A549 (cell line): Measurements from ENCODE around the gene SOHLH2. TPM values are rescaled to one million over a fixed set of nuclear protein-coding genes. Genes with fewer than 3 reads are reported as not detected.

Experiments used
- ATAC-seq, 2 experiments: fragments of 200-7000 bp in 1 of 2; fragments of >200 bp in 1 of 2; cut with Nextera tagmentation in 1 of 2; cut with Tn5 transposase in 1 of 2; 3 replicates each; pipeline versions ENCODE4 v1.8.0 to v1.9.1; 2018 to 2020; ENCODE audit warnings: mild to moderate bottlenecking in 1 of 2, moderate library complexity in 1 of 2
- CTCF ChIA-PET: fragments of 300-600 bp; sonication (Branson Sonifier 250); formaldehyde crosslinking; extraction: SDS; loops from one replicate; lab custom pipeline; 2021; ENCODE audit warnings: antibody characterized with exemption, inconsistent platforms; lab: Yijun Ruan, JAX
- POLR2A ChIA-PET: fragments of 350-600 bp; formaldehyde crosslinking; extraction: SDS; loops from one replicate; lab custom pipeline; 2021; ENCODE audit warnings: antibody characterized with exemption, inconsistent platforms; lab: Yijun Ruan, JAX
- DNase-seq, 2 experiments: peaks; one replicate each; pipeline versions ENCODE4 v3.0.0 to v3.0.0-alpha.2; 2011 to 2016; ENCODE audit warnings: low read depth in 1 of 2, low spot score in 1 of 2
- FAIRE-seq: peaks from 2 replicates; lab custom pipeline; 2011; peaks lifted over from hg19 to GRCh38; lab: Jason Lieb, UNC
- H3K27ac ChIP-seq, 2 experiments: fragments of >200 bp; sonication (Bioruptor Twin); formaldehyde crosslinking; 3 replicates each; pipeline ENCODE4 v1.5.1; 2016 to 2017
- H3K4me1 ChIP-seq: fragments of >200 bp; sonication (Bioruptor Twin); formaldehyde crosslinking; 3 replicates; pipeline ENCODE4 v1.6.1; 2016
- H3K4me2 ChIP-seq: fragments of >200 bp; sonication (Bioruptor Twin); formaldehyde crosslinking; 3 replicates; pipeline ENCODE4 v1.6.1; 2016
- H3K4me3 ChIP-seq: fragments of >200 bp; sonication (Bioruptor Twin); formaldehyde crosslinking; 3 replicates; pipeline ENCODE4 v1.5.1; 2016
- H3K9me3 ChIP-seq: fragments of >200 bp; sonication (Bioruptor Twin); formaldehyde crosslinking; 3 replicates; pipeline ENCODE4 v1.6.1; 2016
- BHLHE40 ChIP-seq: IDR thresholded peaks from 2 replicates; pipeline ENCODE4 v1.6.1; 2012; ENCODE audit warnings: low read depth, low read length, inconsistent platforms
- CHD2 ChIP-seq: fragments of 150-350 bp; IDR thresholded peaks from 2 replicates; pipeline ENCODE4 v1.6.1; 2014; ENCODE audit warnings: low read length; ENCODE audit not compliant: partially characterized antibody
- EHMT2 ChIP-seq: fragments of 200-600 bp; sonication (generic); IDR thresholded peaks from 2 replicates; pipeline ENCODE4 v1.6.1; 2016; ENCODE audit warnings: antibody characterized with exemption, low read depth, mild to moderate bottlenecking, moderate library complexity
- FOSL2 ChIP-seq, 2 experiments: fragments of 450-650 bp in 1 of 2; fragments of >200 bp in 1 of 2; sonication (Bioruptor Twin) in 1 of 2; formaldehyde crosslinking; IDR thresholded peaks; 2 replicates each; pipeline versions ENCODE4 v1.5.0 to v1.6.1; 2016 to 2020; ENCODE audit warnings: mild to moderate bottlenecking in 1 of 2, moderate library complexity in 1 of 2
- HEYL ChIP-seq: fragments of 250-450 bp; sonication (Bioruptor Pico); IDR thresholded peaks from 2 replicates; pipeline ENCODE4 v1.8.0; 2021; ENCODE audit warnings: mild to moderate bottlenecking, moderate library complexity
- HOXA7 ChIP-seq: fragments of 250-450 bp; sonication (Bioruptor Pico); IDR thresholded peaks from 2 replicates; pipeline ENCODE4 v1.5.0; 2020; ENCODE audit warnings: mild to moderate bottlenecking, moderate library complexity
- HOXB5 ChIP-seq: fragments of 250-450 bp; sonication (Bioruptor Pico); IDR thresholded peaks from 2 replicates; pipeline ENCODE4 v1.5.0; 2020; ENCODE audit warnings: mild to moderate bottlenecking, moderate library complexity
- MAZ ChIP-seq: fragments of 150-350 bp; IDR thresholded peaks from 2 replicates; pipeline ENCODE4 v1.6.1; 2014; ENCODE audit warnings: antibody characterized with exemption, low read depth, low read length, borderline replicate concordance
- MYC ChIP-seq: IDR thresholded peaks from 2 replicates; pipeline ENCODE4 v1.6.1; 2012; ENCODE audit warnings: mild to moderate bottlenecking, inconsistent platforms, low read length, improper control_type of control experiment, borderline replicate concordance
- NPAS2 ChIP-seq: fragments of 250-450 bp; sonication (Bioruptor Pico); IDR thresholded peaks from 2 replicates; pipeline ENCODE4 v1.8.0; 2022; ENCODE audit warnings: mild to moderate bottlenecking, moderate library complexity, borderline replicate concordance
- RAD21 ChIP-seq, 2 experiments: fragments of >200 bp in 1 of 2; sonication (Bioruptor Twin) in 1 of 2; formaldehyde crosslinking in 1 of 2; IDR thresholded peaks in 1 of 2; conservative IDR thresholded peaks in 1 of 2; 2 replicates in 1 of 2; 3 replicates in 1 of 2; pipeline ENCODE4 v1.6.1; 2012 to 2018; ENCODE audit warnings: inconsistent platforms in 1 of 2
- RARB ChIP-seq: fragments of 250-450 bp; sonication (Bioruptor Pico); IDR thresholded peaks from 2 replicates; pipeline ENCODE4 v1.8.0; 2021; ENCODE audit warnings: mild to moderate bottlenecking, moderate library complexity
- ZC3H11A ChIP-seq: fragments of 450-650 bp; IDR thresholded peaks from 2 replicates; pipeline ENCODE4 v1.6.1; 2014; ENCODE audit warnings: antibody characterized with exemption, mild to moderate bottlenecking
- ZFP36 ChIP-seq: fragments of 450-650 bp; IDR thresholded peaks from 2 replicates; pipeline ENCODE4 v1.6.1; 2014; ENCODE audit warnings: borderline replicate concordance; ENCODE audit not compliant: partially characterized antibody
- ZNF302 ChIP-seq: fragments of 250-450 bp; sonication (Bioruptor Pico); IDR thresholded peaks from 2 replicates; pipeline ENCODE4 v1.9.0; 2021; ENCODE audit warnings: inconsistent platforms, mild to moderate bottlenecking, moderate library complexity
- ZSCAN20 ChIP-seq: fragments of 250-450 bp; sonication (Bioruptor Pico); IDR thresholded peaks from 2 replicates; pipeline ENCODE4 v1.8.0; 2022; ENCODE audit warnings: mild to moderate bottlenecking, moderate library complexity
- WGBS: methylation state at CpG from one replicate; pipeline ENCODE4 v1.1.6; 2017; ENCODE audit errors: missing lambda C conversion rate; 5-methylcytosine and 5-hydroxymethylcytosine counted together
- polyA plus RNA-seq, 4 experiments: library from polyadenylated mRNA; depleted of rRNA in 3 of 4; stranded (reverse); fragments of >200 nt; fragmentation: RNase III in 1 of 4; extraction: RNeasy Plus Mini Kit Qiagen cat#74134 plus additional on column Dnase treatment in 1 of 4; gene quantifications; 2 replicates in 3 of 4; 3 replicates in 1 of 4; pipeline ENCODE4 v1.2.3, GENCODE V29; 2011 to 2017
- TF ChIP-seq, protein P1 (sequence below): fragments of 200-600 bp; sonication (generic); IDR thresholded peaks from 2 replicates; pipeline ENCODE4 v1.6.1; 2016; ENCODE audit warnings: antibody characterized with exemption, mild to moderate bottlenecking, moderate library complexity
- TF ChIP-seq, protein P2 (sequence below): IDR thresholded peaks from 2 replicates; pipeline ENCODE4 v1.6.1; 2012
- TF ChIP-seq, protein P3 (sequence below): fragments of >200 bp; sonication (Bioruptor Twin); formaldehyde crosslinking; IDR thresholded peaks from 3 replicates; pipeline ENCODE4 v1.6.1; 2016

The SOHLH2 gene
- polyA plus RNA-seq, 2 of the 4 experiments (the other 2 are of a cell fraction) = 0.14 TPM; not detected in 1

DNA sequence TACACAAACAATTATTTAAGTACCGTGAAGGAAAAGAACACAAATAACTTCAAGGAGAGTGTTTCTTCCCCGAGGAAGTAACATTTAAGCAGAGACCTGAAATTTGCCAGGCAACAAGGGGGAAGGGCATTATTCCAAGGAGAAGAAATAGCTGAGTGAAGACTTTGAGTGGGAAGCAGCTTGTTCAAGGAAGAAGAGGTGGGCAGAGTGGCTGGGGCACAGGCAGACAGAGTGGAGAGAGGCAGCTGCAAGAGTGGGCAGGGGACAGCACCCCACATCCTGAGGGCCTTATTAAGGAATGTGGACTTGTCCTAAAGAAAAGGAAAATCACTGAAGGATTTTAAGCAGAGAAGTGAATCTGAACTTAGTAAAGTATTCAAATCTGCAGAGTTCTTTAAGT, 78.5 kb downstream of the SOHLH2 start:
- ChIA-PET POLR2A (no interaction called here), CTCF (no interaction called here)
- Histone ChIP-seq H3K4me2 (no peak overlapping the region), H3K4me1 (no peaks in the 10 kb centered on the region), H3K4me3 (no peak overlapping the region), H3K9me3 (no peaks in the 10 kb centered on the region), H3K27ac (no peak overlapping the region)
- FAIRE-seq = no peak
- TF ChIP-seq ZSCAN20 (CRISPR knock-in tag) = no peak
- no peak for TF ChIP-seq MAZ
- TF ChIP-seq RAD21 (conservative IDR thresholded peaks at IDR 0.05 in 1 of 2, IDR thresholded peaks at IDR 0.05 in 1 of 2) = no peak
- DNase-seq = no peak
- ATAC-seq = no peak
- WGBS = 5% methylated on average over 2 of the region's 2 CpGs

DNA sequence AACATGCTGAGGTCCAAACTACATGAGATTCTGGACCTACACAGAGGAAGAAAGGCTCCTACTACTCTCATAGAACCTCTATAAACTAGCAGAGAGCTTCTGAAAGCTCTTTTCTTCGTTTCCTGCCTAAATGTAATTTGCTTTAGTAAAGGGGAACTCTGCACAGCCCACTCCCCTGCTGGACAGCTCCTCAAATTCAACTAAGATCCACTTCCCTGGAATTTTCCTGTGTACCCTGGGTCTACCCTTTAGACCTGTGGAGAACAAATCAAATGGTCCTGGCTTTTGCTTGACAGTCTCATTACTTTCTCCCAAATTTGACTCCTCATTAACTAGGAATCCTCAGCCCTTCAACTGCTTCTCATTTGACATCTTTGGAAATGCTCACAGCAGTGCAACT, 79.7 kb downstream of the SOHLH2 start:
- no peak overlapping the region for H3K4me2 ChIP-seq
- ChIA-PET CTCF (no interaction called here), POLR2A (no interaction called here)
- no peak overlapping the region for H3K27ac ChIP-seq
- ATAC-seq (no peak), FAIRE-seq (no peak), DNase-seq (no peak)
- H3K4me3 ChIP-seq = no peak overlapping the region
- TF ChIP-seq ZFP36 (no peak), HOXA7 (no peak), MYC (no peak), HOXB5 (CRISPR knock-in tag) (no peak), RAD21 (conservative IDR thresholded peaks at IDR 0.05 in 1 of 2, IDR thresholded peaks at IDR 0.05 in 1 of 2) (no peak), FOSL2 (IDR thresholded peaks at IDR 0.05) (no peak), FOSL2 (CRISPR knock-in tag; IDR thresholded peaks at IDR 0.05) (no peak), RARB (CRISPR knock-in tag) (no peak), EHMT2 (no peak)
- TF ChIP-seq, protein P1, sequence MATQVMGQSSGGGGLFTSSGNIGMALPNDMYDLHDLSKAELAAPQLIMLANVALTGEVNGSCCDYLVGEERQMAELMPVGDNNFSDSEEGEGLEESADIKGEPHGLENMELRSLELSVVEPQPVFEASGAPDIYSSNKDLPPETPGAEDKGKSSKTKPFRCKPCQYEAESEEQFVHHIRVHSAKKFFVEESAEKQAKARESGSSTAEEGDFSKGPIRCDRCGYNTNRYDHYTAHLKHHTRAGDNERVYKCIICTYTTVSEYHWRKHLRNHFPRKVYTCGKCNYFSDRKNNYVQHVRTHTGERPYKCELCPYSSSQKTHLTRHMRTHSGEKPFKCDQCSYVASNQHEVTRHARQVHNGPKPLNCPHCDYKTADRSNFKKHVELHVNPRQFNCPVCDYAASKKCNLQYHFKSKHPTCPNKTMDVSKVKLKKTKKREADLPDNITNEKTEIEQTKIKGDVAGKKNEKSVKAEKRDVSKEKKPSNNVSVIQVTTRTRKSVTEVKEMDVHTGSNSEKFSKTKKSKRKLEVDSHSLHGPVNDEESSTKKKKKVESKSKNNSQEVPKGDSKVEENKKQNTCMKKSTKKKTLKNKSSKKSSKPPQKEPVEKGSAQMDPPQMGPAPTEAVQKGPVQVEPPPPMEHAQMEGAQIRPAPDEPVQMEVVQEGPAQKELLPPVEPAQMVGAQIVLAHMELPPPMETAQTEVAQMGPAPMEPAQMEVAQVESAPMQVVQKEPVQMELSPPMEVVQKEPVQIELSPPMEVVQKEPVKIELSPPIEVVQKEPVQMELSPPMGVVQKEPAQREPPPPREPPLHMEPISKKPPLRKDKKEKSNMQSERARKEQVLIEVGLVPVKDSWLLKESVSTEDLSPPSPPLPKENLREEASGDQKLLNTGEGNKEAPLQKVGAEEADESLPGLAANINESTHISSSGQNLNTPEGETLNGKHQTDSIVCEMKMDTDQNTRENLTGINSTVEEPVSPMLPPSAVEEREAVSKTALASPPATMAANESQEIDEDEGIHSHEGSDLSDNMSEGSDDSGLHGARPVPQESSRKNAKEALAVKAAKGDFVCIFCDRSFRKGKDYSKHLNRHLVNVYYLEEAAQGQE = no peak
- TF ChIP-seq, protein P2, sequence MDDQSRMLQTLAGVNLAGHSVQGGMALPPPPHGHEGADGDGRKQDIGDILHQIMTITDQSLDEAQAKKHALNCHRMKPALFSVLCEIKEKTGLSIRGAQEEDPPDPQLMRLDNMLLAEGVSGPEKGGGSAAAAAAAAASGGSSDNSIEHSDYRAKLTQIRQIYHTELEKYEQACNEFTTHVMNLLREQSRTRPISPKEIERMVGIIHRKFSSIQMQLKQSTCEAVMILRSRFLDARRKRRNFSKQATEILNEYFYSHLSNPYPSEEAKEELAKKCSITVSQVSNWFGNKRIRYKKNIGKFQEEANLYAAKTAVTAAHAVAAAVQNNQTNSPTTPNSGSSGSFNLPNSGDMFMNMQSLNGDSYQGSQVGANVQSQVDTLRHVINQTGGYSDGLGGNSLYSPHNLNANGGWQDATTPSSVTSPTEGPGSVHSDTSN = no peak
- TF ChIP-seq, protein P3, sequence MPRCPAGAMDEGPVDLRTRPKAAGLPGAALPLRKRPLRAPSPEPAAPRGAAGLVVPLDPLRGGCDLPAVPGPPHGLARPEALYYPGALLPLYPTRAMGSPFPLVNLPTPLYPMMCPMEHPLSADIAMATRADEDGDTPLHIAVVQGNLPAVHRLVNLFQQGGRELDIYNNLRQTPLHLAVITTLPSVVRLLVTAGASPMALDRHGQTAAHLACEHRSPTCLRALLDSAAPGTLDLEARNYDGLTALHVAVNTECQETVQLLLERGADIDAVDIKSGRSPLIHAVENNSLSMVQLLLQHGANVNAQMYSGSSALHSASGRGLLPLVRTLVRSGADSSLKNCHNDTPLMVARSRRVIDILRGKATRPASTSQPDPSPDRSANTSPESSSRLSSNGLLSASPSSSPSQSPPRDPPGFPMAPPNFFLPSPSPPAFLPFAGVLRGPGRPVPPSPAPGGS = no peak
- no peaks in the 10 kb centered on the region for H3K4me1 ChIP-seq
- H3K9me3 ChIP-seq = no peaks in the 10 kb centered on the region
- WGBS = 0% methylated on average over 1 of the region's 1 CpG

DNA sequence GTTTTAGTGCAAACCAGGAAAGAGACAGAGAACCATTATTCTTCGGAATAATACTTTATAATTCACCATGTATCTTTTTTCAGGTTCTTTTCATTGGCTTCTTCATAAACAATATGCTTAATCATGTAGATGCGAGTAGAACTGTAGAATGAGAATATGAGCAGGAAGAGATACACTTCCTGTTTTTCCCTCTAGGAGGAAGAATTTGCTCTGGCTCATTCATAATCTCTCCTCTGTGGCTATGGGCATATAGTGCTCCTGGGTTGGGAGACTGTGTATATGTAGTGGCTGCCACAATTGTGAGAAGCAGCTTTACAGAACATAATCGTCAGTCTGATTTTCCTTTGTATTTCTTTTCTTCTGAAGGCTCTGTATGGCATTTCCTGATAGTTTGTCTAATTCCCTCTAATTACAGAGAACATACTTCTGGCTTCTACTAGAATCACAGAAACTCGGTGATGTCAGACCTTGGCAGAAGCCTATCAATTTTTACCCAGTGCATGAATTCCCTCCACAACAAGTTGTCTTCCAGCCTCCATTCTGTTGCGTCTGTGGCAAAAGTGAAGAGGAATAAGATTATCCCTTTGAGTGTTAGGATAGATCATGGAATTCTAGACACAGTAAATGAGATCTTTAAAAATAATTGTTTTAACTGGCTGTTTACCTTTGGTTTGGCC, 80.3 kb downstream of the SOHLH2 start:
- ATAC-seq = no peak
- FAIRE-seq = no peak
- Histone ChIP-seq H3K9me3 (no peaks in the 10 kb centered on the region), H3K4me2 (no peak overlapping the region), H3K27ac (no peak overlapping the region), H3K4me3 (no peak overlapping the region), H3K4me1 (no peaks in the 10 kb centered on the region)
- DNase-seq = no peak
- ChIA-PET CTCF (no interaction called here), POLR2A (no interaction called here)
- WGBS = 21% methylated on average over 5 of the region's 5 CpGs
- TF ChIP-seq ZFP36 = no peak
- no peak for TF ChIP-seq ZSCAN20 (CRISPR knock-in tag)
- no peak for TF ChIP-seq ZC3H11A
- TF ChIP-seq CHD2 = no peak
- TF ChIP-seq ZNF302 (CRISPR knock-in tag) = no peak
- TF ChIP-seq BHLHE40 = no peak
- no peak for TF ChIP-seq HEYL
- TF ChIP-seq NPAS2 (CRISPR knock-in tag) = no peak
